ENCODE measurements around the gene SH2D4B. TPM values are rescaled to one million over a fixed set of nuclear protein-coding genes. Genes with fewer than 3 reads are reported as not detected.
A peak's percentile ranks its signal among the peaks of the same experiment; 100 is the strongest.

Gene SH2D4B
- total and polyA plus RNA-seq, 2 of the 13 experiments (the other 11 are each of a cell fraction or from before 2014, with no cell fraction given) = not detected

- Histone ChIP-seq H3K4me3 (replicated peaks in 1 of 3; ENCODE audit: insufficient read depth in 1 of 3, low read depth in 2 of 3, low read length in 3 of 3) (peak overlapping the region; percentile 13 to 45 (median 24); a peak in 3 of 6 replicates), H3K4me1 (ENCODE audit: insufficient read depth, low read length) (peaks cover 100% of the 10 kb centered on the region), H3K4me2 (ENCODE audit: low read depth, low read length) (peak overlapping the region; percentile 85), H3K27ac (ENCODE audit: extremely low read length, insufficient read depth, low read length) (peak overlapping the region; percentile 90), H3K9me3 (ENCODE audit: low read length) (no peaks in the 10 kb centered on the region), H3K79me2 (ENCODE audit: insufficient read depth, low read length) (peaks cover 83% of the 10 kb centered on the region), H3K36me3 (replicated peaks in 1 of 2; ENCODE audit: control insufficient read depth in 1 of 2, insufficient read depth in 2 of 2, low read length in 2 of 2) (peaks cover 5 to 17% of the 10 kb centered on the region in 2 experiments; a peak in 4 of 5 replicates), H2AFZ (ENCODE audit: low read length) (no peak overlapping the region), H3K27me3 (ENCODE audit: control insufficient read depth in 1 of 2, insufficient read depth in 2 of 2, low read length in 2 of 2) (no peaks in the 10 kb centered on the region), H4K20me1 (ENCODE audit: insufficient read depth, low read length) (no peaks in the 10 kb centered on the region), H3K9ac (ENCODE audit: insufficient read depth, low read depth, low read length) (peak overlapping the region; percentile 69)
- TSS peak; percentile 77 for BruUV-seq (replicated peaks)
- FAIRE-seq (no peak), DNase-seq (ENCODE audit: low spot score) (no peak), ATAC-seq (peak; percentile 30)
- 36% methylated on average over 6 of the region's 8 CpGs for WGBS (ENCODE audit: low lambda C conversion rate)
- intact Hi-C loops (cut with micrococcal nuclease; ENCODE audit: unreplicated experiment) (loop anchor here (2.0 kb wide), 1 partner anchor 33 kb away; no protein-coding TSS in a partner anchor), in situ Hi-C loops (cut with HindIII; ENCODE audit: extremely low pct_ligation_motif_present, low pct_unique_long_range_greater_than_20kb) (no loop called here)
- ChIA-PET POLR2A (interaction anchor here (0.6 to 3.2 kb wide), 14 partner anchors 9 to 387 kb away, joined by 3 to 30 read pairs (median 6); partner anchors contain the start of genes MAT1A and PRXL2A), CTCF (ENCODE audit: low intra/inter-chr PET ratio, low total read pairs) (no interaction called here)
- TF ChIP-seq ZNF362 (CRISPR knock-in tag; IDR thresholded peaks at IDR 0.05; ENCODE audit: borderline replicate concordance) (no peak), ZNF263 (CRISPR knock-in tag; IDR thresholded peaks at IDR 0.05) (no peak), YEATS4 (CRISPR knock-in tag; IDR thresholded peaks at IDR 0.05; ENCODE audit: borderline replicate concordance) (no peak), TEAD2 (CRISPR knock-in tag; IDR thresholded peaks at IDR 0.05) (no peak), ZBTB4 (CRISPR knock-in tag; IDR thresholded peaks at IDR 0.05; ENCODE audit: borderline replicate concordance) (peak; percentile 13; the same call in 1 of the 2 replicates), ELF3 (CRISPR knock-in tag; IDR thresholded peaks at IDR 0.05) (no peak), PHF21A (CRISPR knock-in tag; IDR thresholded peaks at IDR 0.05) (0 out of 2 replicates have a peak, but pooled peaks have one; percentile 7), PHF20 (CRISPR knock-in tag; IDR thresholded peaks at IDR 0.05) (0 out of 2 replicates have a peak, but pooled peaks have one; percentile 28), ZSCAN29 (CRISPR knock-in tag; conservative IDR thresholded peaks at IDR 0.05) (no peak; the same call in 1 of the 2 replicates), GFI1 (CRISPR knock-in tag; IDR thresholded peaks at IDR 0.05; ENCODE audit: borderline replicate concordance) (no peak), NFATC3 (CRISPR knock-in tag; IDR thresholded peaks at IDR 0.05) (no peak)
Measured at GRCh38 chr10:80498078-80498832, 39.4 kb upstream of the SH2D4B start.

Data from HepG2 (cell line).